Stimulated activated naive B cell treated with anti-CD40 and anti-IgM and Interleukin-4, amounts not matched to agents 10 μg/mL and 1 μg/mL and 100 μg/mL, for 72 hours (primary cell): ENCODE results near the gene EPB41L3.
"Not testable (repeated sequence)": the region's sequence is repeated elsewhere in the genome, so short reads cannot be mapped to it uniquely, and the experiment has no call there.

Source experiments
- ATAC-seq, 2 donors: fragments of 150-1000 bp; cut with Tn5 transposase; replicated peaks; 2 replicates each; pipeline ENCODE4 v1.10.0; 2021; ENCODE audit warnings: moderate library complexity in 1 of 2
- DNase-seq: peaks from one replicate; pipeline ENCODE4 v3.0.0; 2021
- H3K27ac Mint-ChIP-seq: one replicate; pipeline ENCODE4 v1.8.0; 2022; ENCODE audit warnings: mild to moderate bottlenecking, mixed read lengths
- H3K27me3 Mint-ChIP-seq, 2 donors: one replicate each; pipeline ENCODE4 v1.8.0; 2022; ENCODE audit warnings: mixed read lengths in 2 of 2
- H3K36me3 Mint-ChIP-seq, 2 donors: one replicate each; pipeline ENCODE4 v1.8.0; 2022; ENCODE audit warnings: mixed read lengths in 2 of 2, mild to moderate bottlenecking in 1 of 2
- H3K4me1 Mint-ChIP-seq, 2 donors: one replicate each; pipeline ENCODE4 v1.8.0; 2022; ENCODE audit warnings: mixed read lengths in 2 of 2, mild to moderate bottlenecking in 1 of 2
- H3K4me3 Mint-ChIP-seq, 2 donors: one replicate each; pipeline ENCODE4 v1.8.0; 2022; ENCODE audit warnings: mild to moderate bottlenecking in 2 of 2, mixed read lengths in 2 of 2, moderate library complexity in 1 of 2
- H3K9me3 Mint-ChIP-seq, 2 donors: one replicate each; pipeline ENCODE4 v1.8.0; 2022; ENCODE audit warnings: mixed read lengths in 2 of 2, mild to moderate bottlenecking in 1 of 2

The EPB41L3 gene

GRCh38 chr18:5543773-5544389 is at the start of gene EPB41L3:
TSS of gene EPB41L3 (minus strand) at chr18:5543997. CDS start at chr18:5489183, 54,814 bp downstream.
- DNase-seq, result no peak
- Mint-ChIP-seq H3K27ac (no peak within 1 kb of the TSS), H3K36me3 (no peaks in the 10 kb centered on the region), H3K27me3 (peaks cover 31 to 55% of the 10 kb centered on the region in 2 donors), H3K4me3 (peak within 1 kb of the TSS; percentile 36 to 47), H3K9me3 (no peaks in the 10 kb centered on the region), H3K4me1 (no peaks in the 10 kb centered on the region)
- ATAC-seq, result no peak

- ATAC-seq (no peak), DNase-seq (no peak)
- H3K4me1 Mint-ChIP-seq, result no peaks in the 10 kb centered on the region
- H3K36me3 Mint-ChIP-seq, result peaks cover 0 to 3% of the 10 kb centered on the region in 2 donors
- no peak overlapping the region for H3K27ac Mint-ChIP-seq
- no peaks in the 10 kb centered on the region for H3K27me3 Mint-ChIP-seq
- peaks cover 0 to 12% of the 10 kb centered on the region in 2 donors for H3K9me3 Mint-ChIP-seq
- no peak overlapping the region for H3K4me3 Mint-ChIP-seq
These were observed 44.7 kb upstream of the EPB41L3 start for GRCh38 chr18:5588529-5588928.

GRCh38 chr18:5585653-5586052 is 41.9 kb upstream of the EPB41L3 start:
- H3K27ac Mint-ChIP-seq, result no peak overlapping the region
- peaks cover 0 to 3% of the 10 kb centered on the region in 2 donors for H3K36me3 Mint-ChIP-seq
- H3K27me3 Mint-ChIP-seq, result no peaks in the 10 kb centered on the region
- no peak overlapping the region for H3K4me3 Mint-ChIP-seq
- H3K4me1 Mint-ChIP-seq, result no peaks in the 10 kb centered on the region
- peaks cover 0 to 3% of the 10 kb centered on the region in 2 donors for H3K9me3 Mint-ChIP-seq
- ATAC-seq, result no peak
- DNase-seq, result no peak

GRCh38 chr18:5584746-5585417 is 41.1 kb upstream of the EPB41L3 start:
- no peak for DNase-seq
- no peak for ATAC-seq
- H3K36me3 Mint-ChIP-seq, result no peaks in the 10 kb centered on the region
- no peak overlapping the region for H3K4me3 Mint-ChIP-seq
- no peaks in the 10 kb centered on the region for H3K27me3 Mint-ChIP-seq
- H3K4me1 Mint-ChIP-seq, result no peaks in the 10 kb centered on the region
- H3K27ac Mint-ChIP-seq, result no peak overlapping the region
- no peaks in the 10 kb centered on the region for H3K9me3 Mint-ChIP-seq

GRCh38 chr18:5582849-5583681 is 39.3 kb upstream of the EPB41L3 start:
- no peak for ATAC-seq
- no peak overlapping the region for H3K27ac Mint-ChIP-seq
- H3K36me3 Mint-ChIP-seq, result no peaks in the 10 kb centered on the region
- no peaks in the 10 kb centered on the region for H3K9me3 Mint-ChIP-seq
- no peak overlapping the region for H3K4me3 Mint-ChIP-seq
- peaks cover 0 to 4% of the 10 kb centered on the region in 2 donors for H3K27me3 Mint-ChIP-seq
- DNase-seq, result no peak
- H3K4me1 Mint-ChIP-seq, result no peaks in the 10 kb centered on the region

- H3K9me3 Mint-ChIP-seq, result no peaks in the 10 kb centered on the region
- no peaks in the 10 kb centered on the region for H3K4me1 Mint-ChIP-seq
- DNase-seq, result no peak
- peaks cover 0 to 4% of the 10 kb centered on the region in 2 donors for H3K27me3 Mint-ChIP-seq
- no peak overlapping the region for H3K27ac Mint-ChIP-seq
- H3K4me3 Mint-ChIP-seq, result no peak overlapping the region
- no peak for ATAC-seq
- no peaks in the 10 kb centered on the region for H3K36me3 Mint-ChIP-seq
These were observed 38.3 kb upstream of the EPB41L3 start for GRCh38 chr18:5582076-5582475.

- no peak for ATAC-seq
- H3K4me1 Mint-ChIP-seq, result no peaks in the 10 kb centered on the region
These were observed 31.0 kb upstream of the EPB41L3 start for GRCh38 chr18:5574843-5575242.

GRCh38 chr18:5571666-5572065 is 27.9 kb upstream of the EPB41L3 start:
- H3K27me3 Mint-ChIP-seq, result peaks cover 8 to 13% of the 10 kb centered on the region in 2 donors
- no peaks in the 10 kb centered on the region for H3K36me3 Mint-ChIP-seq
- H3K9me3 Mint-ChIP-seq, result peaks cover 0 to 2% of the 10 kb centered on the region in 2 donors
- H3K27ac Mint-ChIP-seq, result no peak overlapping the region
- DNase-seq, result no peak
- ATAC-seq, result no peak
- no peak overlapping the region for H3K4me3 Mint-ChIP-seq
- no peaks in the 10 kb centered on the region for H3K4me1 Mint-ChIP-seq

More at GRCh38 chr18:5574843-5575242, 31.0 kb upstream of the EPB41L3 start:
- Mint-ChIP-seq H3K27ac (no peak overlapping the region), H3K4me3 (no peak overlapping the region), H3K36me3 (no peaks in the 10 kb centered on the region), H3K27me3 (peaks cover 12 to 13% of the 10 kb centered on the region in 2 donors), H3K9me3 (peaks cover 0 to 2% of the 10 kb centered on the region in 2 donors)
- DNase-seq, result no peak

GRCh38 chr18:5570613-5571012 is 26.8 kb upstream of the EPB41L3 start:
- not testable (repeated sequence) for H3K27ac Mint-ChIP-seq, DNase-seq, H3K4me3 Mint-ChIP-seq, H3K4me1 Mint-ChIP-seq, H3K36me3 Mint-ChIP-seq, ATAC-seq, H3K9me3 Mint-ChIP-seq
- H3K27me3 Mint-ChIP-seq, result peaks cover 8 to 13% of the 10 kb centered on the region in 2 donors

GRCh38 chr18:5568416-5568815 is 24.6 kb upstream of the EPB41L3 start:
- Mint-ChIP-seq H3K9me3 (no peaks in the 10 kb centered on the region), H3K4me3 (no peak overlapping the region)

GRCh38 chr18:5558851-5559250 is 15.1 kb upstream of the EPB41L3 start:
- Mint-ChIP-seq H3K36me3 (no peaks in the 10 kb centered on the region), H3K9me3 (no peaks in the 10 kb centered on the region), H3K4me1 (no peaks in the 10 kb centered on the region), H3K27ac (no peak overlapping the region), H3K27me3 (peaks cover 0 to 2% of the 10 kb centered on the region in 2 donors), H3K4me3 (no peak overlapping the region)
- ATAC-seq, result no peak
- DNase-seq, result no peak

More at GRCh38 chr18:5568416-5568815, 24.6 kb upstream of the EPB41L3 start:
- Mint-ChIP-seq H3K4me1 (no peaks in the 10 kb centered on the region), H3K27ac (no peak overlapping the region), H3K36me3 (no peaks in the 10 kb centered on the region), H3K27me3 (peaks cover 8% of the 10 kb centered on the region in 2 donors)
- ATAC-seq, result no peak
- no peak for DNase-seq

GRCh38 chr18:5556310-5556974 is 12.6 kb upstream of the EPB41L3 start:
- Mint-ChIP-seq H3K4me3 (no peak overlapping the region), H3K4me1 (no peaks in the 10 kb centered on the region), H3K27ac (no peak overlapping the region), H3K27me3 (peaks cover 0 to 5% of the 10 kb centered on the region in 2 donors), H3K9me3 (no peaks in the 10 kb centered on the region), H3K36me3 (no peaks in the 10 kb centered on the region)
- ATAC-seq (no peak), DNase-seq (no peak)

- DNase-seq (no peak), ATAC-seq (no peak)
- Mint-ChIP-seq H3K27me3 (peaks cover 4 to 5% of the 10 kb centered on the region in 2 donors), H3K4me3 (no peak overlapping the region), H3K9me3 (no peaks in the 10 kb centered on the region), H3K4me1 (no peaks in the 10 kb centered on the region), H3K27ac (no peak overlapping the region), H3K36me3 (no peaks in the 10 kb centered on the region)
These were observed 10.8 kb upstream of the EPB41L3 start for GRCh38 chr18:5554629-5555028.

GRCh38 chr18:5546660-5547059 is 2.9 kb upstream of the EPB41L3 start:
- Mint-ChIP-seq H3K9me3 (no peaks in the 10 kb centered on the region), H3K27ac (no peak overlapping the region), H3K36me3 (no peaks in the 10 kb centered on the region), H3K4me1 (no peaks in the 10 kb centered on the region), H3K27me3 (peaks cover 24 to 35% of the 10 kb centered on the region in 2 donors), H3K4me3 (no peak overlapping the region)
- DNase-seq (no peak), ATAC-seq (peak in 1 of 2 donors; percentile 42)
